K562 (cell line): ENCODE data around the gene UBE2B. TPM values are rescaled to one million over a fixed set of nuclear protein-coding genes. Genes with fewer than 3 reads are reported as not detected.
A peak's percentile ranks its signal among the peaks of the same experiment; 100 is the strongest.

Source experiments
- ATAC-seq: fragments of 200-7000 bp; cut with Tn5 transposase; 3 replicates; pipeline ENCODE4 v1.9.1; 2020; ENCODE audit warnings: moderate library complexity
- BruUV-seq: library from RNA; stranded (reverse); fragments of 400-500 nt; replicated peaks from 2 replicates; lab custom pipeline; 2021; lab: Mats Ljungman, UMichigan
- CTCF ChIA-PET: fragments of 300-600 bp; formaldehyde crosslinking; extraction: SDS; loops from one replicate; lab custom pipeline; 2021; ENCODE audit warnings: low intra/inter-chr PET ratio; lab: Yijun Ruan, JAX
- POLR2A ChIA-PET: fragments of 300-600, 350-650 bp; sonication (Branson Sonifier 250); formaldehyde crosslinking; extraction: SDS; loops from one replicate; lab custom pipeline; 2021; ENCODE audit warnings: antibody characterized with exemption, inconsistent platforms; lab: Yijun Ruan, JAX
- DNase-seq, 4 experiments: peaks; one replicate each; pipeline versions ENCODE4 v3.0.0 to v3.0.0-alpha.2; 2011 to 2018; ENCODE audit warnings: low spot score in 3 of 4, mixed read lengths in 3 of 4; ENCODE audit errors: extremely low read depth in 1 of 4
- FAIRE-seq: peaks from 2 replicates; lab custom pipeline; 2011; peaks lifted over from hg19 to GRCh38; lab: Jason Lieb, UNC
- H2AFZ ChIP-seq: 2 replicates; pipeline ENCODE4 v1.6.0; 2011; ENCODE audit warnings: low read depth, low read length, control low read depth, inconsistent platforms
- H3K27ac ChIP-seq: fragments of 200-600 bp; 3 replicates; pipeline ENCODE4 v1.8.0; 2011; ENCODE audit warnings: low read depth, mild to moderate bottlenecking, control low read depth, inconsistent platforms, low read length, moderate library complexity, mixed read lengths; ENCODE audit errors: extremely low read depth
- H3K27me3 ChIP-seq, 2 experiments: fragments of 300-600 bp in 1 of 2; 2 replicates in 1 of 2; 3 replicates in 1 of 2; pipeline versions ENCODE4 v1.6.0 to v1.8.0; 2011; ENCODE audit warnings: inconsistent platforms in 2 of 2, low read length in 2 of 2, mild to moderate bottlenecking in 1 of 2, mixed read lengths in 1 of 2, moderate library complexity in 1 of 2; ENCODE audit not compliant: control insufficient read depth in 2 of 2, insufficient read depth in 2 of 2
- H3K36me3 ChIP-seq: fragments of 300-600 bp; 3 replicates; pipeline ENCODE4 v1.8.0; 2011; ENCODE audit warnings: mild to moderate bottlenecking, low read length, inconsistent platforms; ENCODE audit not compliant: control insufficient read depth, insufficient read depth
- H3K4me1 ChIP-seq, 2 experiments: fragments of 200-600 bp in 1 of 2; replicated peaks in 1 of 2; 2 replicates in 1 of 2; 3 replicates in 1 of 2; pipeline versions ENCODE4 v1.5.1 to v1.8.0; 2011; ENCODE audit warnings: inconsistent platforms in 2 of 2, low read length in 2 of 2, mild to moderate bottlenecking in 1 of 2, mixed read lengths in 1 of 2, moderate library complexity in 1 of 2; ENCODE audit not compliant: control insufficient read depth in 2 of 2, insufficient read depth in 2 of 2
- H3K4me2 ChIP-seq: 2 replicates; pipeline ENCODE4 v1.6.1; 2011; ENCODE audit warnings: low read length, control low read depth, inconsistent platforms, mixed read lengths; ENCODE audit not compliant: insufficient read depth
- H3K4me3 ChIP-seq: fragments of 200-600 bp; sonication (generic), shearing (Covaris generic); 2 replicates; pipeline ENCODE4 v1.5.1; 2016; ENCODE audit warnings: control low read depth, inconsistent platforms
- H3K79me2 ChIP-seq: fragments of 200-600 bp; 3 replicates; pipeline ENCODE4 v1.8.0; 2011; ENCODE audit warnings: low read length, inconsistent platforms; ENCODE audit not compliant: control insufficient read depth, insufficient read depth
- H3K9ac ChIP-seq, 2 experiments: 2 replicates each; pipeline versions ENCODE4 v1.6.0 to v1.6.1; 2011; ENCODE audit warnings: low read depth in 2 of 2, low read length in 2 of 2, control low read depth in 1 of 2, inconsistent platforms in 1 of 2, mild to moderate bottlenecking in 1 of 2, mixed read lengths in 1 of 2; ENCODE audit not compliant: insufficient read depth in 1 of 2
- H3K9me1 ChIP-seq: one replicate; pipeline ENCODE4 v1.6.0; 2011; ENCODE audit warnings: inconsistent platforms, mild to moderate bottlenecking, low read length, moderate library complexity; ENCODE audit not compliant: control insufficient read depth, insufficient read depth
- H3K9me3 ChIP-seq: replicated peaks from 2 replicates; pipeline ENCODE4 v1.5.1; 2011; ENCODE audit warnings: low read depth, low read length, inconsistent platforms; ENCODE audit not compliant: control insufficient read depth, insufficient read depth
- H4K20me1 ChIP-seq: replicated peaks from 2 replicates; pipeline ENCODE4 v1.6.1; 2011; ENCODE audit warnings: low read length, inconsistent platforms, mixed read lengths; ENCODE audit not compliant: control insufficient read depth, insufficient read depth
- HOXB6 ChIP-seq: fragments of 250-450 bp; sonication (Bioruptor Pico); IDR thresholded peaks from 2 replicates; pipeline ENCODE4 v1.5.1; 2022; ENCODE audit warnings: mild to moderate bottlenecking, borderline replicate concordance
- NR1H2 ChIP-seq: sonication (generic); formaldehyde crosslinking; IDR thresholded peaks from 2 replicates; pipeline ENCODE4 v1.4.0; 2020; ENCODE audit warnings: mild to moderate bottlenecking, missing genetic modification reagents
- PCBP2 ChIP-seq: fragments of 200-400 bp; formaldehyde crosslinking; IDR thresholded peaks from 2 replicates; pipeline ENCODE4 v1.6.1; 2018; ENCODE audit warnings: low read length, low read depth, mild to moderate bottlenecking, moderate library complexity; ENCODE audit not compliant: poor library complexity, severe bottlenecking
- ZNF133 ChIP-seq: fragments of 250-450 bp; sonication (Bioruptor Pico); IDR thresholded peaks from 2 replicates; pipeline ENCODE4 v1.4.0; 2020; ENCODE audit warnings: mild to moderate bottlenecking
- ZNF347 ChIP-seq: fragments of 450-650 bp; formaldehyde crosslinking; IDR thresholded peaks from 2 replicates; pipeline ENCODE4 v1.4.0; 2020; ENCODE audit warnings: low read depth, mild to moderate bottlenecking, moderate library complexity
- WGBS: fragments of 100-300 bp; shearing (Covaris generic); methylation state at CpG from one replicate; pipeline ENCODE4 v1.1.6; 2016; ENCODE audit warnings: low coverage, mixed read lengths; ENCODE audit not compliant: insufficient coverage; ENCODE audit errors: missing lambda C conversion rate; 5-methylcytosine and 5-hydroxymethylcytosine counted together
- in situ Hi-C: fragments of 300-500 bp; cut with MboI; formaldehyde crosslinking; loops from 4 replicates; pipeline ENCODE4 v1.15.0; 2018; ENCODE audit warnings: inconsistent platforms, mixed read lengths
- intact Hi-C: fragments of 100-400 bp; cut with micrococcal nuclease; formaldehyde crosslinking; loops from 2 replicates; pipeline ENCODE4 v1.14.2; 2022
- polyA plus RNA-seq, 8 experiments: library from polyadenylated mRNA; depleted of rRNA in 4 of 8; stranded (reverse) in 5 of 8; unstranded in 3 of 8; fragments of >200 nt; fragmentation: Nextera tagmentation in 2 of 8; fragmentation: Illumina TruSeq in 1 of 8; extraction: Ambion mirVana in 2 of 8; extraction: Trizol in 1 of 8; gene quantifications; 2 replicates each; pipeline versions ENCODE4 v1.2.1 to v1.2.3, GENCODE V29; 2011 to 2014; ENCODE audit warnings: inconsistent platforms in 1 of 8, missing spikeins in 1 of 8
- total RNA-seq, 7 experiments: library from RNA; depleted of rRNA in 6 of 7; stranded (reverse); fragments of >200 nt in 6 of 7; fragmentation: Illumina TruSeq in 2 of 7; extraction: Trizol in 2 of 7; gene quantifications; 2 replicates each; pipeline versions ENCODE4 v1.2.1 to v1.2.3, GENCODE V29; 2011 to 2021; ENCODE audit warnings: low replicate concordance in 1 of 7
- TF ChIP-seq, protein P1 (sequence below): fragments of 450-650 bp; formaldehyde crosslinking; IDR thresholded peaks from 2 replicates; pipeline ENCODE4 v1.4.0; 2022; ENCODE audit warnings: missing genetic modification characterization
- TF ChIP-seq, protein P2 (sequence below): sonication (generic); formaldehyde crosslinking; IDR thresholded peaks from 2 replicates; pipeline ENCODE4 v1.8.0; 2022; ENCODE audit warnings: mild to moderate bottlenecking, missing genetic modification reagents, borderline replicate concordance
- TF ChIP-seq, protein P3 (sequence below), 2 experiments: IDR thresholded peaks; 2 replicates each; pipeline ENCODE4 v1.6.1; 2011; ENCODE audit warnings: borderline replicate concordance in 1 of 2, control low read depth in 1 of 2, low read depth in 1 of 2, low read length in 1 of 2, mild to moderate bottlenecking in 1 of 2, mixed read lengths in 1 of 2, moderate library complexity in 1 of 2; ENCODE audit not compliant: insufficient read depth in 1 of 2, insufficient read length in 1 of 2, poor library complexity in 1 of 2, severe bottlenecking in 1 of 2; ENCODE audit errors: extremely low read depth in 1 of 2

Gene UBE2B
- total and polyA plus RNA-seq, 9 of the 15 experiments (the other 6 are each of a cell fraction or from before 2014, with no cell fraction given) = 13.1 to 198 (median 75.5) TPM

DNA sequence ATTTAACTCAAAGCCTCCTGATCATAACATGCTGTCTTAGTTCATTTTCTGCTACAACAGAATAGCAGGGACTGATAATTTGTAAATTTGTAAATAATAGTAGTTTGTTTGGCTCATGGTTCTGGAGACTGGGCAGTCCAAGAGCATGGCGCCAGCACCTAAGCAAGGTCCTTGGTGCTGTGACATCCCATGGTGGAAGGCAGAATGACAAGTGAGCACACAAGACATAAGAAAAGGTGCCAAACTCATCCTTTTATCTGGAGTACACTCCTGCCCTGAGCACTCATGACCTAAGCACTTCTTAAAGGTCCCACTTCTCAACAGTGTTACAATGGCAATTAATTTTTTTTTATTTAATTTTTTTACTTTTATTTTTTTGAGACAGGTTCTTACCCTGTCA lies 16.1 kb downstream of the UBE2B start:
- DNase-seq = no peak
- H2AFZ ChIP-seq = no peak overlapping the region
- CTCF ChIA-PET = no interaction called here
- no peak overlapping the region for H3K9ac ChIP-seq
- no peak overlapping the region for H3K4me2 ChIP-seq
- FAIRE-seq = no peak
- in situ Hi-C loops = no loop called here
- TF ChIP-seq HOXB6 (CRISPR knock-in tag) (no peak), ZNF347 (CRISPR knock-in tag) (no peak), NR1H2 (CRISPR knock-in tag) (no peak), ZNF133 (CRISPR knock-in tag) (no peak), PCBP2 (no peak)
- TF ChIP-seq, protein P1, sequence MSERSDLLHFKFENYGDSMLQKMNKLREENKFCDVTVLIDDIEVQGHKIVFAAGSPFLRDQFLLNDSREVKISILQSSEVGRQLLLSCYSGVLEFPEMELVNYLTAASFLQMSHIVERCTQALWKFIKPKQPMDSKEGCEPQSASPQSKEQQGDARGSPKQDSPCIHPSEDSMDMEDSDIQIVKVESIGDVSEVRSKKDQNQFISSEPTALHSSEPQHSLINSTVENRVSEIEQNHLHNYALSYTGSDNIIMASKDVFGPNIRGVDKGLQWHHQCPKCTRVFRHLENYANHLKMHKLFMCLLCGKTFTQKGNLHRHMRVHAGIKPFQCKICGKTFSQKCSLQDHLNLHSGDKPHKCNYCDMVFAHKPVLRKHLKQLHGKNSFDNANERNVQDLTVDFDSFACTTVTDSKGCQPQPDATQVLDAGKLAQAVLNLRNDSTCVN (CRISPR knock-in tag) = no peak
- TF ChIP-seq, protein P2, sequence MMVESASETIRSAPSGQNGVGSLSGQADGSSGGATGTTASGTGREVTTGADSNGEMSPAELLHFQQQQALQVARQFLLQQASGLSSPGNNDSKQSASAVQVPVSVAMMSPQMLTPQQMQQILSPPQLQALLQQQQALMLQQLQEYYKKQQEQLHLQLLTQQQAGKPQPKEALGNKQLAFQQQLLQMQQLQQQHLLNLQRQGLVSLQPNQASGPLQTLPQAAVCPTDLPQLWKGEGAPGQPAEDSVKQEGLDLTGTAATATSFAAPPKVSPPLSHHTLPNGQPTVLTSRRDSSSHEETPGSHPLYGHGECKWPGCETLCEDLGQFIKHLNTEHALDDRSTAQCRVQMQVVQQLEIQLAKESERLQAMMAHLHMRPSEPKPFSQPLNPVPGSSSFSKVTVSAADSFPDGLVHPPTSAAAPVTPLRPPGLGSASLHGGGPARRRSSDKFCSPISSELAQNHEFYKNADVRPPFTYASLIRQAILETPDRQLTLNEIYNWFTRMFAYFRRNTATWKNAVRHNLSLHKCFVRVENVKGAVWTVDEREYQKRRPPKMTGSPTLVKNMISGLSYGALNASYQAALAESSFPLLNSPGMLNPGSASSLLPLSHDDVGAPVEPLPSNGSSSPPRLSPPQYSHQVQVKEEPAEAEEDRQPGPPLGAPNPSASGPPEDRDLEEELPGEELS (CRISPR knock-in tag) = no peak
- TF ChIP-seq, protein P3, sequence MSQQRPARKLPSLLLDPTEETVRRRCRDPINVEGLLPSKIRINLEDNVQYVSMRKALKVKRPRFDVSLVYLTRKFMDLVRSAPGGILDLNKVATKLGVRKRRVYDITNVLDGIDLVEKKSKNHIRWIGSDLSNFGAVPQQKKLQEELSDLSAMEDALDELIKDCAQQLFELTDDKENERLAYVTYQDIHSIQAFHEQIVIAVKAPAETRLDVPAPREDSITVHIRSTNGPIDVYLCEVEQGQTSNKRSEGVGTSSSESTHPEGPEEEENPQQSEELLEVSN (IDR thresholded peaks at IDR 0.05; ENCODE audit: borderline replicate concordance in 1 of 2, extremely low read depth in 1 of 2, insufficient read depth in 1 of 2, insufficient read length in 1 of 2, low read depth in 1 of 2, low read length in 1 of 2, poor library complexity in 1 of 2, severe bottlenecking in 1 of 2) = no peak
- TF ChIP-seq, all 486 proteins: peak for 0
- peak; percentile 52; the same call in 2 of the 3 replicates for ATAC-seq
- Histone ChIP-seq H3K27ac (no peak overlapping the region), H3K9me1 (no peaks in the 10 kb centered on the region), H4K20me1 (no peaks in the 10 kb centered on the region; the same call in 1 of the 2 replicates), H3K9me3 (no peaks in the 10 kb centered on the region), H3K27me3 (no peaks in the 10 kb centered on the region), H3K79me2 (no peaks in the 10 kb centered on the region), H3K4me3 (no peak overlapping the region), H3K36me3 (peaks cover 69% of the 10 kb centered on the region), H3K4me1 (no peaks in the 10 kb centered on the region)
- intact Hi-C loops = no loop called here
- POLR2A ChIA-PET = interaction anchor here (0.7 to 1.1 kb wide), 3 partner anchors 8 to 122 kb away, joined by 3 read pairs; no protein-coding TSS in a partner anchor
- WGBS = 95% methylated on average over 1 of the region's 1 CpG
- BruUV-seq = no TSS peak
